HG02970 (cell line): Measurements from ENCODE around the gene LRCOL1.

ENCODE experiments used
- ATAC-seq: cut with Tn5 transposase; IDR thresholded peaks from one replicate; pipeline ENCODE4 v1.9.1; 2021; ENCODE audit warnings: mild to moderate bottlenecking, moderate library complexity, moderate number of reproducible peaks; ENCODE audit not compliant: unreplicated experiment, low FRiP score

LRCOL1 gene

DNA sequence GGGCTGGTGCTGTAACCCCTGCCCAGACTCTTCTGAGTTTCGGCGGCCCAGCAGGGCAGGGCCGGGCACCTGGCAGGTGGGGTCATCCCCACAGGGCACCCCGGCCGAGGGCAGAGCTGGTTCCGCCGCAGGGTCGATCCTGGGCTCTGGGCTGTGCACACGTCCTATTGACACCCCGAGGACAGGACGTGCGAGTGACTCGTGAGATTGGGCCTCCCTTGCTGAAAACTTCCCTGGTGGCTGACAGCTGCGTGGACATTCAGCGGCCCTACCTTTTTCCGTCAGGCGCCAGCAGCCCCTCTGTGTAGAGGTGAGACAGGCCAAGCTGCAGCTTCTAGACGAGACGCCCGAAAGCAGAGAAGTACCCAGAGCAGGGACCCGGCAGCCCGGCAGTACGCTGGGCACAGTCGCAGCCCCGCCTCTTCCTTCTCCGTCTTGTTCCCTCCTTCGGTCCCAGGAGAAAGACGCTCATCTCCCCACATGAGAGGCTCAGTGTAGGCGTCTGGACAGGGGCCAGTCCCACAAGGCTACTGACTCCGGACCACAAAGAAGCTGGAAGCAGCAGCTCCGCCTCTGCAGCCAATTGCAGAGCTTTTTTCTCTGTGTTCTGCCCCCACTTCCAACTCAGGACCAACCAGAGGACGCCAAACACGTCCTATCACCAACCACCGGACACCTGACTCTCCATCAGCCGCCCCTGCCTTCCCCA is at the start of gene LRCOL1:
Gene LRCOL1, minus strand, starts transcription at position 532 of the 709 bp plus-strand sequence. CDS start 4,331 bp downstream, outside the sequence.
- no peak for ATAC-seq

- no peak for ATAC-seq
Measured at GRCh38 chr12:132660052-132660451, 49.7 kb upstream of the LRCOL1 start.

GRCh38 chr12:132659146-132659545 is 48.8 kb upstream of the LRCOL1 start:
- no peak for ATAC-seq

DNA sequence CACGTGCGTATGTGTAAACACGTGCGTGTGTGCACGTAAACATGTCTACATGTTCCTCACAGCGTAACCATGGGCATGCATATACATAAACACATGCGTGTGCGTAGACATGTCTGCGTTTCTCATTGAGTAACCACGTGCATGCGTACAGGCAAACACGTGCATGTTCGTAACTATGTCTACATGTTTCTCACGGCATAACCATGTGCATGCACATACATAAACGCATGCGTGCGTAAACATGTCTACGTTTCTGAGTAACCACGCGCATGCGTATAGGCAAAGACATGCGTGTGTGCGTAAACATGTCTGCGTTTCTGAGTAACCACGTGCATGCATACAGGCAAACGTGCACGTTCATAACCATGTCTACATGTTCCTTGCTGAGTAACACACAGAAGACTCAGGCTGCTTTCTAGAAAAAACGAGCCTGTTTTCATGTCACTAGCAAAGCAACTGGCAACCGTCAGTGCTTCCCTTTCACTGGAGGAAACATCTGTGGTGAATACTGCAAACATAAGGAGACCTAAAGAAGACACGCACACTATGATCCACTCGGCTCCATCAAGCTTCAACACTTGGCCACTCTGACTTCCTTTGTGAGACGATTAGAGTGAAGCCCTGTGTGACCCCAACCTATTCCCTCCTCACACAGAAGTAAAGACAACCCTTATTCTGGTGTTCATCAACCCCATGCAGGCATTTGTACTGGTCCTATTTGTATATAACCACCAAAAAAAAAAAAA is 47.9 kb upstream of the LRCOL1 start:
- no peak for ATAC-seq

GRCh38 chr12:132657004-132657727 is 46.8 kb upstream of the LRCOL1 start:
- no peak for ATAC-seq

DNA sequence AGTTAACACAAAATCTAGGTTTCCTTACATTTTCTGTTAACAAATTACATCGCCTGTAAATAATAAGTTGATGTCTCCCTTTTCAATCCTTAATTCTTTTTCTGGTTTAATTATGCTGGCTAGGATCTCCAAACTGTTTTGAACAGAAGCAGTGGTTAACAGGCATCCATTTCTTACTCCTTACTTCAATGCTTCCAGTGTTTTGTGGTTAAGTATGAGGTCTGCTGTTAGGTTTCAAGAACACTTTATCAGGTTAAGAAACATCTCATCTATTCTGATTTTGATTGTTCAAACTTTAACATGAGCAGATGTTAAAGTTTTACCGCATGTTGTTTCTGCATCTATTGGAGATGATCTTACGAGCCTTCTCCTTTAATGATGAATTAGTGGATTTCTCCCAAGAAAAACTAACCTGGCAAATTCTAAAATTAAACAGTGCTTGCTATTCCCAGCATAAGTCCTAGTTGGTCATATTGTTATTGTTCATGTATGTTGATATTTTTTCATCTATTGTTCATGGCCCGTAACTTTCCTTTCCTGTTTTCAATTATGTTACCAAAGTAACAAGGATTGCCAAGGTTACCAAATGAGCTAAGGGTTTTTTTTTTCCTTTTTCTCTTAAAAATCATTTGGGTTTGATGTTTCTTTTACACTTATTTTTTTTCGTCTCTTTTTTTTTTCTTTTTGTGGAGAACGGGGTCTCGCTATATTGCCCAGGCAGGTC is 43.3 kb upstream of the LRCOL1 start:
- no peak for ATAC-seq

GRCh38 chr12:132651444-132652100 is 41.2 kb upstream of the LRCOL1 start:
- ATAC-seq: no peak

- no peak for ATAC-seq
Measured at GRCh38 chr12:132649226-132649945, 39.0 kb upstream of the LRCOL1 start.

- ATAC-seq: no peak
Measured at GRCh38 chr12:132648616-132649225, 38.3 kb upstream of the LRCOL1 start.

GRCh38 chr12:132647858-132648257 is 37.5 kb upstream of the LRCOL1 start:
- ATAC-seq: no peak

DNA sequence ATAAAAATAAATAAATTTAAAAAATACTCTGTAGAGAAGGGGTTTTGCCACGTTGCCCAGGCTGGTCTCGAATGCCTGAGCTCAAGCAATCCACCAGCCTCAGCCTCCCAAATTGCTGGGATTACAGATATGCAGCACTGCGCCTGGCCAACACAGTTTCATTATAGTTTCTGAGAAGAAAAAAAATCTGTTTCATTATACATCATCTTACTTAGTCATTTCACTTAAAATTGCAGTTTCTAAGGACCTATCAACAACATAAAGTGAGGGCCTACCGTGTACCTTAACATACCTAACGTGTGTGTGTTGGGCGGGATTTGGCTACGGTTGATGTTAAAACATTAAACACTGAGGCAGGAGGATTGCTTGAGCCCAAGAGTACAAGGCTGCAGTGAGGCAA is 36.5 kb upstream of the LRCOL1 start:
- ATAC-seq: no peak

DNA sequence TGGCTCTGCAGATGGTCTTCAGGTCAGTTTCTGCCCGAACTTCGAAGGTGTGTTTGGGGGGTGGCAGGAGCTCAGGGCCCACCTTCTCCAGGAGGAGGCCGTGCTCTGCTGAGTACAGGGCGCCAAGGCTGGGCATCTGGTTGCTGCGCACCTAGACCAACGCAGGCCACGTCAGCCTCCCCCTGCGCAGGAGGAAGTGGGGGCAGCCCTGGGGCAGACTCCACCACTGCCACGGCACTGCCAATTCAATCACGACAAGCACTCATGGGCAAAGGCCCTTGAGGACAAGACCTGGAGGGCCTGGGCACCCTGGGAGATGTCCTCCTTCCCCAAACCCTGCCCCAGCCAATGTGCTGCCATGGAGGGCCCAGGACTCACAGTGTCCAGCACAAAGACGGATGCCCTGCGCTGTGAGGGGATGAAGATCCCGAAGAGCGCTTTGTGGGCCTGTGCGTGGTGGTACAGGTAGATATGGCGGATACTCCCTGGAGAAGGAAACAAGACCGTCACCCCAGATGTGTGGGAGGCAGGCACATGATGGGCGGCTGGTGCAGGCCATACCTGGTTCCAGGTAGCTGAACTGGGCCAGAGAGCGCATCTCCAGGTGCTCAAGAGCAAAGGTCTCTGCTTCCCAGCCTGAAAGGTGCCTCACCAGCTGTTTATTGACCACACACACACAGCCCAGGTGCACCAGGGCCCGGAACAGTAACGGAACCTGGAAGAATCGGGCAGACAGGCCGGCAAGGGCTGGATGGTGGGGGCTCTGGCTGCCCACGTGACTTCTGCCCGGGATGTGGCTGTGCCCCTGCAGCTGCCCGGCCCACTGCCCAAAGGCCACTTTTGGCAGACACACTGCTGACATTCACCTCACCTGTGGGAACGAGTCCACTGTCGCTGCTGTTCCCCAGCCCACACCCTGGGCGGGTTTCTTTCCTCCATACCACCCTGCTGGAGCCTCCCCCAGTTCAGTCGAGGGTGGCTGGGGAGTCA is 32.8 kb upstream of the LRCOL1 start:
- no peak for ATAC-seq

DNA sequence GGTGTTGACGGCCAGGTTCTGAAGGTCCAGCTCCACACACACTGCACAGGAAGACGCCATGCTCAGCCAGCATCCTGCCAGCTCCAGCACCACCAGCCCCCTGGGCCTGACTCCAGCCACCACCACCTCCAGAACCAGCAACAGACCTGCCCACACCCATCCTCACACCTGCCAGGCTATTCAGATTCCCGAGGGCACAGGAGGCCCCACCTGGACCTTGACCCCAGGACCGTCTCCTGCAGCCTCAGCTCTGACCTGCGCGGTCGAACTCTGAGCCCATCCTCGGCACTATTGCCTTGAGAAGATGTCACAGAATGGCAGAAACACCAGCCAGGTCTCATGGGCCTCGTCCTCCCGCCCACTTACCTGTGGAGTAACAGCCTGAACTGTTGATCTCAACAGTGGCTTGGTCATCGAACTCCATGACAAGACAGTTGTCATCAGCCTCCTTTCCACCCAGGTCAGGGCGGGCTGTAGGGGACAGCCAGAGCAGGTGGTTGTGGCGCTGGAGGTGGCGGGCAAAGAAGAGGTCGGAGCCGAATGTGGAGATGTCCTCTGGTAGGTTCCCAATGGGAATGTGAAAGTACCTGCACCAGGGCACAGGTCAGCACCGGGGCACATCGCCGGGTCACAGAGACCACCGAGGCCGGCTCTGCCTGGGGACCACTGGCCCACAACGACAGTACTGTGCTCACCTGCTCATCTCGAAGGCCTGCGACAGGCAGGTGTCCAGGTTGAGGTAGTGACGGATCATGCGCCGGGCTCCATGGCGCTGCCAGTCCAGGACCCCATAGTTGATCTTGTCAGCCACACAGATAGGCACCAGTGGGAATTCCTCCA is 31.6 kb upstream of the LRCOL1 start:
- no peak for ATAC-seq

DNA sequence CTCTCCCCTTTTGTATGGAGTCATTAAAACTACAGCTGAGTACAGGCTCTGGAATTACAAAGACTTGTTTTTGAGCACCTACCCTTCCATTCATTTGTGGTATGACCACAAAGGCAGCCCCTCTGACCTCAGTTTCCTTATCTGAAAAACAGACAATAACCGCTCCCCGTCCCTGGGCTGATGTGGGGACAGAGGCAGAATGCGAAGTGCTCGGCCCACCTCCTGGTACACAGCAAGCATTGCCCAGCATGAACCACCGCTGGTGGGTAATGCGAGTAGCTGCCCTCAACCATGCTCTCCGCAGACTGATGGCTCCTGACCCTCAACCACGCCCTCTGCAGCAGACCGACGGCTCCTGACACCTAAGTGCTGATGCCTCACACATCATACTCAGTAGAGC is 30.6 kb upstream of the LRCOL1 start:
- ATAC-seq: no peak

DNA sequence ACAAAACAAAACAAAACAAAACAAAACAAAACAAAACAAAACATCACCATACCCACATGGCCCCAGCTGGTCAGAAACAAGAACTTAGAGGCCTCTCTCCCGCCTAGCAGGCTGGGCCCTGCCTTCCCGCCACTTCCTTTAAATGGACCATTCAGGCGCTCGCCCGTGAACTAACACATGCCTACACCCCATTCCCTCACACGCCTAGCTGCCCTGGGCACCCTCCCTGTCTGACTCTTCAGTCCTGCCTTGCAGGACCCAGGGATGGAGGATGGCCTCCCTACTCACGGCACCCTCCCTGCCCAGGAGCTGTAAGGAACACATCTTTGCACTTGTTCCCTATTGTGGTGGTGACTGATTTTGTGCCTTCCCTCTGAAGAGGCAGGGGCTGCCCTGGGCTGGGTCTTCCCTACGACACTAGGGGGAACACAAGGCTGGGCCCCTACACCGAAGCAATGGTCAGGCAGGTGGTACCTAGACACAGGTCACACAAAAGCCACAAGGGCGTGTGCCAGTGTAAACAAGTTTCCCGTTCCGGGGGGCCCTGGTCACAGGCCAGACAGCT is 29.7 kb upstream of the LRCOL1 start:
- ATAC-seq: no peak

DNA sequence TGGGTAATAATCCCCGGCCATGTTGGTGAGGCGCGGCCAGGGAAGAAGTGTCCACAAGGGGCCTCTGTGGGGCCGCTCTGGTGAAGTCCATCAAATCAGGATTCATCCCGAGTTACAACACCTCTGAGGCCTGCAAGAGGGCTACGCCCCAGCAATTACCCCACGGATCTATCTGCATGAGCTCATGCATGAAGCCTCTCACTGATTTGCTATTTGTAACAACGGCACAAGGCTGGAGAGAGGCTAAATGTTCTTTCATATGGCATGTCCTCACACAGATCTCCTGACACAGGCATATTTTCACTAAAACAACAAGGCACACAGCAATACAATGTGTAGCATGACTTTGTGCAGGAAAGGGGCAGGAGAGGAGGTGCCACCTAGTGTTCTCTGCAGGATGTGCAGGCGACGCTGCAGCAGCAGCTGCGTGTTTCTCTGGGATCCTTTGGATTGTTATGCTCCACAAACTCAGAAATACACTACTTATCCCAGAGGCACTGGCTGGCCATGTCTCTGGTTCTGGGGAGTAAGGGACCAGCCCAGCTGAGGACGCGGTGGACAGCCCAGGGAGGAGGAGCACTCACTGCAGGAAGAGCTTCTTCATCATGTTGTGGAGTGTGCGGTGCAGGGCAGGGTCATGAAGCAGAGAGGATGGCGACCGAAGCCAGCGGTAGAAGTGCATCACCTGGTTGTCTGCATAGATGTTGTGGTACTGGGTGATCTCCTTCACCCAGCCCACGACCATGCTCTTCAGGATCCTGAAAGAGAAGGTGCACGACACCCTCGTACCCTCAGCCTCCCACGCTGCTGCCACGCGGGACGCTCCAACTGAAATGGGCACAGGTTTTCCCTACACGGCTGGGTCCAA is 28.4 kb upstream of the LRCOL1 start:
- no peak for ATAC-seq
